OCI-LY3 (cell line): Measurements from ENCODE around the gene COMMD7.

Experiments
- H2AFZ ChIP-seq: fragments of 200-600, 300-600 bp; shearing (Covaris generic); 2 replicates; pipeline ENCODE4 v1.6.0; 2014; ENCODE audit warnings: antibody characterized with exemption, low read depth, low read length
- H3K27ac ChIP-seq: fragments of 200-600, 300-600 bp; sonication (generic); 2 replicates; pipeline ENCODE4 v1.5.1; 2014; ENCODE audit warnings: mild to moderate bottlenecking, low read length, moderate library complexity, mixed read lengths
- H3K27me3 ChIP-seq: fragments of 200-600, 300-600 bp; sonication (generic); 2 replicates; pipeline ENCODE4 v1.6.1; 2014; ENCODE audit warnings: low read depth, low read length, mixed read lengths
- H3K36me3 ChIP-seq: fragments of 200-600, 300-600 bp; sonication (generic); replicated peaks from 2 replicates; pipeline ENCODE3; 2014; ENCODE audit warnings: low read depth, low read length, mixed read lengths
- H3K4me1 ChIP-seq: fragments of 300-600, 200-600 bp; sonication (generic); 2 replicates; pipeline ENCODE4 v1.6.1; 2014; ENCODE audit warnings: low read length, mixed read lengths
- H3K4me2 ChIP-seq: fragments of 200-600, 300-600 bp; sonication (generic); 2 replicates; pipeline ENCODE4 v1.6.1; 2014; ENCODE audit warnings: low read length, mixed read lengths
- H3K4me3 ChIP-seq: fragments of 300-600, 200-600 bp; sonication (generic); 2 replicates; pipeline ENCODE4 v1.5.1; 2014; ENCODE audit warnings: antibody characterized with exemption, mild to moderate bottlenecking, low read length, moderate library complexity
- H3K79me2 ChIP-seq: fragments of 300-600, 200-600 bp; shearing (Covaris generic); 2 replicates; pipeline ENCODE4 v1.6.1; 2014; ENCODE audit warnings: mild to moderate bottlenecking, low read length, mixed read lengths
- H3K9ac ChIP-seq: fragments of 300-600, 200-600 bp; shearing (Covaris generic); 2 replicates; pipeline ENCODE4 v1.6.0; 2014; ENCODE audit warnings: mild to moderate bottlenecking, low read length, moderate library complexity
- H3K9me3 ChIP-seq: fragments of 200-600, 300-600 bp; shearing (Covaris generic); 2 replicates; pipeline ENCODE4 v1.6.1; 2014; ENCODE audit warnings: low read length, mixed read lengths; ENCODE audit not compliant: insufficient read depth
- H4K20me1 ChIP-seq: fragments of 200-600, 300-600 bp; sonication (generic); 2 replicates; pipeline ENCODE4 v1.6.1; 2016; ENCODE audit warnings: low read length, mixed read lengths; ENCODE audit not compliant: insufficient read depth
- CTCF ChIP-seq: fragments of 200-600, 300-600 bp; sonication (generic); IDR thresholded peaks from 2 replicates; pipeline ENCODE4 v1.5.1; 2014; ENCODE audit warnings: antibody characterized with exemption, low read length, low read depth
- EZH2phosphoT487 ChIP-seq: fragments of 200-600 bp; shearing (Covaris generic); IDR thresholded peaks from 2 replicates; pipeline ENCODE4 v1.6.1; 2018; ENCODE audit warnings: antibody characterized with exemption, mixed run types, low read depth

The COMMD7 gene

DNA sequence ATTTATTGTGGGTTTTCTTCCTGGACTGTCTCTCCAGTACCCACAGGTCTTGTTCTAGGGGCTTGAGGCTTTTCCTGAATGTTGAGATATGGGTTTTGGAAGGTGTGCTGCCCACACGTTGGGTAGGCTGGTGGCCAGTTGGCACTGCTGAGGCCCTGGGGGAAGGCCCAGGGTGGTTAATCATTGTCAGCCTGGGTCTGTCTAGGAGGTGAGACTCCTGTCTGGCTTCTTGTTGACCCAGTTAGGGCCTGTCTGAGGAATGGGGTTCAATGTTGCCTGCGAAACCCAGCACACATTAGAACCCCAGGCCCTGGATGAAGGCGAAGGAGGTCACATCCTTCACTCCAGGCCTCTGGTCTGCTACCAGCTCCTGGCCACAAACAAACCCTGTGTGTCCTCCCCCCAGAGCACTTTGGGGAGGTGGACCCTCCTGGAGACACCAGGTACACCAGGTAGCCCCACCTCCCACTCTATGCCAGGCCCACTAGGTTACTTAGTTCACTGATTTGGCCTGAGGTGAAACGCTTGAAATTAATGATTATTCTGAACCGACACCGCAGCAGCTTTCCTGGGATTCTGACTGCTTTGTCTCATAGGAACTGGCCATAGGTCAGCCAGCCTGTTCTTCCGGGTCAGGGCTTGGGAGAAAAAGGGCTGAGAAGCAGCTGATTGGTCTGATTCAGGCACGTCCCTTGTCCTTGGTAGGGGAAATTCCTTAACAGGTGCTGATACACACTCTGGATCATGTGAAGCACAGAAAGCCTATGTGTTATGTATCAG lies 34.1 kb upstream of the COMMD7 start:
- H3K36me3 ChIP-seq = no peaks in the 10 kb centered on the region
- H3K4me2 ChIP-seq = no peak overlapping the region
- no peaks in the 10 kb centered on the region for H3K27me3 ChIP-seq
- H3K9ac ChIP-seq = no peak overlapping the region
- TF ChIP-seq CTCF (no peak), EZH2phosphoT487 (no peak)
- H3K9me3 ChIP-seq = no peaks in the 10 kb centered on the region
- no peak overlapping the region for H3K4me3 ChIP-seq
- H2AFZ ChIP-seq = no peak overlapping the region
- H3K79me2 ChIP-seq = no peaks in the 10 kb centered on the region
- no peaks in the 10 kb centered on the region for H3K4me1 ChIP-seq
- no peaks in the 10 kb centered on the region; the same call in 1 of the 2 replicates for H4K20me1 ChIP-seq
- H3K27ac ChIP-seq = no peak overlapping the region

DNA sequence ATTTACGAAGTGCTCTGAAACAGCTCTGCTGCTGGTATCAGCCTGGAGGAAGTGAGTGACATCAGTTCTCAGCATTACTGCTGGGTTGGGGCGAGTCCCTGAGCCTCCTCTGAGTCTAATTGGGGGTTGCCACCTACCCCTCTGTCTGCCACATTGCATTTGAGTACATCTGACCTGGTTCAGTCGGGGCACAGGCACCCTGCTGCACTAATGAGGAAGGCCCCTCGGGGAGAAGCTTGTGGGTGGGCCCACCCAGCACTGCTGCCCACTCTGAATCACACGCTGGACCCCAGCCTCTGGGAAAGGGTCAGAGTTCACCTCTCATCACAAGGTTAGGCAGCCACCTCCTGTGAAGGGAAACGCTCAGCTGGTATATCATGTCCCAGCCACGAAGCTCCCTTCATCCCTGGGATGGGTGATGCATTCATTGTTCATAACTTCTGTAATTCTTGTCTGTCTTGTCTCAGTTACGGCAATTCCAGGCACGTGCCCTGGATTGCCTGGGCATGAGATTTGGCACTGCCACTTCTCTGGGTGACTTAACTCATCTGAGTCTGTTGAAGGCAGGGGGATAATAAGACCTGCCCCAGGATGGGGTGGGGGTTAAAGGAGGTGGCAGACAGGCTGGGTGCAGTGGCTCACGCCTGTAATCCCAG lies 32.2 kb upstream of the COMMD7 start:
- no peaks in the 10 kb centered on the region for H3K36me3 ChIP-seq

DNA sequence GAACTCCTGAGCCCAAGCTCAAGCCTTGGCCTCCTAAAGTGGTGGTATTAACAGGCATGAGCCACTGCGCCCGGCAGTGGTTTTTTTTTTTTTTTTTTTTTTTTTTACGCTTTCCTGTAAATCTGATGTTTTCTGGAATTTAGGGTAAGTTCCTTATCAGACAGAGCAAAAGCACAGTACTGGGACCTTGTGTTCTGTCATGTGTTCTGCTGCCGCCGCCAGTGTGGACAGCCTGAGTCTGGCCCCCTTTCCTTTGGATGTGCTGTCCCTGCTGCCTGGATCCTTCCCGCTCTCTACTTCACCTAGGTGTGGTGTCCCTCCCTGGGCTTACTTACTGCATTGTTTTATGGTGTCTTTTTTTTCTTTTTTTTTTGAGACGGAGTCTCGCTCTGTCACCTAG lies 30.6 kb upstream of the COMMD7 start:
- no peaks in the 10 kb centered on the region; the same call in 1 of the 2 replicates for H4K20me1 ChIP-seq
- H3K27ac ChIP-seq = no peak overlapping the region
- no peaks in the 10 kb centered on the region for H3K4me1 ChIP-seq
- H3K36me3 ChIP-seq = no peaks in the 10 kb centered on the region
- H2AFZ ChIP-seq = no peak overlapping the region
- H3K4me2 ChIP-seq = no peak overlapping the region
- TF ChIP-seq EZH2phosphoT487 = no peak
- TF ChIP-seq CTCF = no peak
- H3K9me3 ChIP-seq = no peaks in the 10 kb centered on the region
- no peaks in the 10 kb centered on the region for H3K27me3 ChIP-seq
- no peaks in the 10 kb centered on the region for H3K79me2 ChIP-seq
- no peak overlapping the region for H3K9ac ChIP-seq
- no peak overlapping the region for H3K4me3 ChIP-seq

More for the DNA sequence above, 32.2 kb upstream of the COMMD7 start:
- no peak overlapping the region for H3K27ac ChIP-seq
- no peak overlapping the region for H3K4me2 ChIP-seq
- TF ChIP-seq CTCF (no peak), EZH2phosphoT487 (no peak)
- H3K79me2 ChIP-seq = no peaks in the 10 kb centered on the region
- H4K20me1 ChIP-seq = no peaks in the 10 kb centered on the region; the same call in 1 of the 2 replicates
- H3K27me3 ChIP-seq = no peaks in the 10 kb centered on the region
- H2AFZ ChIP-seq = no peak overlapping the region
- H3K4me1 ChIP-seq = no peaks in the 10 kb centered on the region
- no peak overlapping the region for H3K4me3 ChIP-seq
- H3K9ac ChIP-seq = no peak overlapping the region
- no peaks in the 10 kb centered on the region for H3K9me3 ChIP-seq

GRCh38 chr20:32773223-32773622 lies 30.0 kb upstream of the COMMD7 start:
- H3K4me1 ChIP-seq = no peaks in the 10 kb centered on the region

More at GRCh38 chr20:32773223-32773622, 30.0 kb upstream of the COMMD7 start:
- Histone ChIP-seq H3K79me2 (no peaks in the 10 kb centered on the region), H4K20me1 (no peaks in the 10 kb centered on the region; the same call in 1 of the 2 replicates), H3K4me2 (no peak overlapping the region), H3K9ac (no peak overlapping the region), H2AFZ (no peak overlapping the region), H3K36me3 (no peaks in the 10 kb centered on the region), H3K27me3 (no peaks in the 10 kb centered on the region), H3K9me3 (no peaks in the 10 kb centered on the region), H3K4me3 (no peak overlapping the region), H3K27ac (no peak overlapping the region)
- TF ChIP-seq EZH2phosphoT487 = no peak
- TF ChIP-seq CTCF = no peak
